GM19463 (cell line): ENCODE data around the gene KCNMA1.

Experiments
- ATAC-seq: cut with Tn5 transposase; IDR thresholded peaks from one replicate; pipeline ENCODE4 v1.9.1; 2021; ENCODE audit warnings: mild to moderate bottlenecking, moderate library complexity; ENCODE audit not compliant: unreplicated experiment

The KCNMA1 gene

GRCh38 chr10:77494756-77495541, 142.7 kb downstream of the KCNMA1 start:
- no peak for ATAC-seq

- no peak for ATAC-seq
Measured at GRCh38 chr10:77494327-77494726, 143.3 kb downstream of the KCNMA1 start.

GRCh38 chr10:77493851-77494261, 143.8 kb downstream of the KCNMA1 start:
- ATAC-seq: no peak

- no peak for ATAC-seq
Measured at GRCh38 chr10:77493239-77493806, 144.3 kb downstream of the KCNMA1 start.

- no peak for ATAC-seq
Measured at GRCh38 chr10:77492368-77492994, 145.1 kb downstream of the KCNMA1 start.

- no peak for ATAC-seq
Measured at GRCh38 chr10:77490534-77491314, 146.9 kb downstream of the KCNMA1 start.

GRCh38 chr10:77486517-77486916, 151.1 kb downstream of the KCNMA1 start:
- no peak for ATAC-seq

GRCh38 chr10:77485847-77486246, 151.8 kb downstream of the KCNMA1 start:
- ATAC-seq: no peak

- ATAC-seq: no peak
Measured at GRCh38 chr10:77482072-77482471, 155.5 kb downstream of the KCNMA1 start.

GRCh38 chr10:77479586-77479985, 158.0 kb downstream of the KCNMA1 start:
- no peak for ATAC-seq

- ATAC-seq: no peak
Measured at GRCh38 chr10:77478962-77479359, 158.6 kb downstream of the KCNMA1 start.

- ATAC-seq: no peak
Measured at GRCh38 chr10:77478247-77478961, 159.2 kb downstream of the KCNMA1 start.

- no peak for ATAC-seq
Measured at GRCh38 chr10:77475522-77475921, 162.1 kb downstream of the KCNMA1 start.

GRCh38 chr10:77474939-77475338, 162.7 kb downstream of the KCNMA1 start:
- no peak for ATAC-seq

- ATAC-seq: no peak
Measured at GRCh38 chr10:77474386-77474785, 163.2 kb downstream of the KCNMA1 start.

- no peak for ATAC-seq
Measured at GRCh38 chr10:77472146-77472545, 165.5 kb downstream of the KCNMA1 start.

GRCh38 chr10:77471069-77471536, 166.5 kb downstream of the KCNMA1 start:
- no peak for ATAC-seq

GRCh38 chr10:77467422-77467963, 170.1 kb downstream of the KCNMA1 start:
- no peak for ATAC-seq

GRCh38 chr10:77463967-77464745, 173.5 kb downstream of the KCNMA1 start:
- no peak for ATAC-seq

GRCh38 chr10:77463499-77463898, 174.1 kb downstream of the KCNMA1 start:
- no peak for ATAC-seq
